ENCODE data around the gene YTHDF1.

YTHDF1 gene

DNA sequence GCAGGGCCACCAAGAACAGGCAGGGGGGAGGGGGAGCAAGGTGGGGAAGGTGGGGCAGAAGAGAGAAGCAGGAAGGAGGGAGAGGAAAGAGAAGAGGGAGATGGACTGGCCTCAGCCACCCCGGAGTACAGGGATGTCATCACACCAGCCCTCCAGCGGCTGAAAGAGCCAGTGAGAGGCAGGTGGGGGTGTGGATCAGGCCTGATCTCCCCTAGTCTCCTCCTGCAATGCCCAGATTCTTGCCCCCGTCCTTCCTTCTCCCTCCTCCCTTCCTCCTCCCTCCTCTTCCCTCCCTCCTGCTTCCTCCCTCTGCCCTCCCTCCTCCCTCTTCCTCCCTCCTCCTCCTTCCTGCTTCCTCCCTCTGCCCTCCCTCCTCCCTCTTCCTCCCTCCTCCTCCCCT is 61.5 kb downstream of the YTHDF1 start:
- Histone ChIP-seq H3K4me1 (ENCODE audit: insufficient read depth, low read length) (no peaks in the 10 kb centered on the region), H3K9ac (ENCODE audit: low read depth, low read length) (no peak overlapping the region), H3K36me3 (ENCODE audit: insufficient read depth, low read length) (no peaks in the 10 kb centered on the region), H3K9me3 (ENCODE audit: control insufficient read depth, insufficient read depth, low read length) (no peaks in the 10 kb centered on the region)

DNA sequence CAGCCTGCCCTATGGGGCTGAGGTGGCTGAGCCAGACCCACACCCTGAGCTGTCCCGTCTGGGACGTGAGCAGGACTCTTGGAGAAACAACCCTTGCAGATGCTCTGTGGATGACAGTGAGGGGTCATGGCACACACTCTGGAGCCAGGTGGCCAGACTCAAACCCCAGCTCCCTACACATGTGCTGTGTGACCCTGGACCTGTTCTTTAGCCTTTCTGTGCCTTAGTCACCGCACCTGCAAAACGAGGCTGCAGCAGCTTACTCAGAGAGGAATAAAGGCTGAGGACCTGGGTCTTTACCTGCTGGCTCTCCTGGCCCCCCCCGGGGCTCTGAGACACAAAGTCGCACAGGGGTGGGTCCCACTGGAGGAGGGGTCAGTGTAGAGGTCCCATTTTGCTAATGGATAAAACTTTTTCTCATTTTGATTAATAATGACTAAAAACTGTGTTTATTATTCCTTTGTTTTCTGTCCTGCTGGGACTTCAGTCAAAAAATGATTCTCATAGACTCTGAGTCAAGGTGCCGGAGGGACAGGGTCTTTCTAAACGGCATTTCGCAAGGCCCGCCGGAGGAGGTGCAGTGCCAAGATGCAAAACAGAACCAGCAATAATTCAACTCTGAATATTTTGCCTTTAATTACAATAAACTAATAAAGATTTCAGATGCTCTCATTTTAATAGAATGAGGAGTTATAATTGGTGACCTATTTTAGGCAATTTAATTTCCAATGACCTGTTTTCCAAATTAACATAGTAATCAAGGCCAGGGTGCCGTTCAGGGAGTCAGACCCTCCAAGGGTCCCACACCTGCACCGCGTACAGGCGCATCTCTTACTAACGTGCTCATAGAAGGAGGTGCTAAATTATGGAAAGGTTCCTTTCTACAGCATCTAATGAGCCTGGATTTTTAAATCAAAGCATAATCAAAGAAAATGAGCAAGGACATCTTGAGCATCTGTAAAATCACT is 62.4 kb downstream of the YTHDF1 start:
- H3K36me3 ChIP-seq (ENCODE audit: insufficient read depth, low read length), result no peaks in the 10 kb centered on the region
- no peaks in the 10 kb centered on the region for H3K4me1 ChIP-seq (ENCODE audit: insufficient read depth, low read length)
- no peaks in the 10 kb centered on the region for H3K9me3 ChIP-seq (ENCODE audit: control insufficient read depth, insufficient read depth, low read length)
- H3K9ac ChIP-seq (ENCODE audit: low read depth, low read length), result no peak overlapping the region

DNA sequence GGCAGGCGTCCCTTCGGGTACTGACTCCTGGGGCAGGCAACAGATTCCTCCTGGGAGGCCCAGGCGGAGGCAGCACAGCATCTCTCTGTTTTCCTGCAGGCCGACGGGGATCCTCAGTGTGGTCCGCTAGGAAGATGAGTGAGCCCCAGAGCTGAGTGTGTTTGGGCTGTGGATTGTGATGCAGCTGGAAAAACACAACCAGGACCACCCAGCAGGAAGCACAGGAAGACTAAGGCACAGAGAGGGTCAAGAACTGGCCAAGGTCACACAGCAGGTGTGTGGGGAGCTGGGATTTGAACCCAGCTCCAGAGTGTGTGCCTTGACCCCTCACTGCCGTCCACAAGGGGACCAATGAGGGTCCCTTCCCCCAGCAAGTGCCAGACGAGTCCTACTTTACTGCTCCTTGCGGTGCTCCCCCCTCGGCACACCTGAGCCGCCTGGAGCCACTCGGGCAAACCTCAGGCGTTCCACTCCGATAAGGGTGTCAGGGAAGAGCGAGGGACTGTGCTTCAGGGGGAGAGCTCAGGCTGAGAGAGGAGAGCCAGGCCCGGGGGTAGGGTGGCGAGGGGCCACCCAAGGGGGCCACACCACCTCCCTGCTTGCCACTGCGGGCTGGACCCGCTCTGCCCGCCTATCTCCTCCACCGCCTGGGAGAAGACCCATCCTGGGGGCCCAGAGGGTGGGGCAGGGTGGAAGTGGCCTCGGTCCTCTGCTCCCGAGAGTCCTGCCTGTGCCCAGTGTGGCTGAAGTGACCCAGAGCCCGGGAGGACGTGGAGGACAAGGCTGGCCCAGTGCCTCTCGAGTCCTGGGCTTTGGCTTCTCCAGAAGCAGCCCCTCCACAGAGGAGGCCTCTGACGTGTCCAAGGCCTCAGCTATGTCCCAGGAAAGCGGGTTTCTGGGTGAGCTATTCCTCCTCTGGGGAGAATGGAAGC is 63.3 kb downstream of the YTHDF1 start:
- no peaks in the 10 kb centered on the region for H3K4me1 ChIP-seq (ENCODE audit: insufficient read depth, low read length)
- H3K9ac ChIP-seq (ENCODE audit: low read depth, low read length), result no peak overlapping the region
- H3K36me3 ChIP-seq (ENCODE audit: insufficient read depth, low read length), result no peaks in the 10 kb centered on the region

DNA sequence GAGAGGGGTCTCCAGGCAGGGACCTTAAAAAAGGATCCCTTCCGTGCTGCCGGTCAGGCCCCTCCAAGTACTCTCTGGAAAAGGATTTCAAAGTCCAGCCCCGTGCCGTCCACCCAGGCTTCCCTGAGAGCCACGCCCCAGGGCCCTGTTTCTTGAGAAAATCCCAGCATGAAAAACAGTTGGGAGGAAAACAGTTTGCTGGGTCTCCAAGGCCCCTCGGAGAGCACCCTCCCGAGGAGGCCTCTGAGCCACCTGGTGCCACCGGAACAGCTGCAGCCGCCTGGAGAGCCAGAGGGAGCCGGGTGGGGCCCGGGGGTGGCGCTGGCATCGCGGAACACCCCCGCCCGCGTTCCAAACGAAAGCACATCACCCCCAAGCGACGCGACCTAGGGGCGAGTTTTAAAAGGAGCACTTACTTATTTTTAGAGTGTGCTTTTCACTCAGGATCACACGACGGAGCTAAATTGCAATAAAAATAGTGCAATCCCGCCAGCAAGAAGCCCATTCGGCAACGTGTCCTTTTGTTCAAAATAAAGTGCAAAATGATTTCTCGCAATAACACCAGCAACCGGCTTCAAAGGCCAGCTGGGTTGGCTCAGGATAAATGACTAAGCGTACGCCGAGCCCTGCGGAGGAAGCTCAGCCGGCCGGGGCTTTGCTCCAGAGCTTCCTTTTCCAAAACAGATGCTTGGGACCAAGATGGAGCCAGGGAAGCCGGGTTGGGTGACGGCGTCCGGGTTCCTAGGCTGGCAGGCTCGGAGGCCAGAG is 64.2 kb downstream of the YTHDF1 start:
- Histone ChIP-seq H3K9ac (ENCODE audit: low read depth, low read length) (no peak overlapping the region), H3K4me1 (ENCODE audit: insufficient read depth, low read length) (no peaks in the 10 kb centered on the region), H3K36me3 (ENCODE audit: insufficient read depth, low read length) (no peaks in the 10 kb centered on the region), H3K9me3 (ENCODE audit: control insufficient read depth, insufficient read depth, low read length) (no peaks in the 10 kb centered on the region)

More for the DNA sequence above, 63.3 kb downstream of the YTHDF1 start:
- H3K9me3 ChIP-seq (ENCODE audit: control insufficient read depth, insufficient read depth, low read length), result no peaks in the 10 kb centered on the region

DNA sequence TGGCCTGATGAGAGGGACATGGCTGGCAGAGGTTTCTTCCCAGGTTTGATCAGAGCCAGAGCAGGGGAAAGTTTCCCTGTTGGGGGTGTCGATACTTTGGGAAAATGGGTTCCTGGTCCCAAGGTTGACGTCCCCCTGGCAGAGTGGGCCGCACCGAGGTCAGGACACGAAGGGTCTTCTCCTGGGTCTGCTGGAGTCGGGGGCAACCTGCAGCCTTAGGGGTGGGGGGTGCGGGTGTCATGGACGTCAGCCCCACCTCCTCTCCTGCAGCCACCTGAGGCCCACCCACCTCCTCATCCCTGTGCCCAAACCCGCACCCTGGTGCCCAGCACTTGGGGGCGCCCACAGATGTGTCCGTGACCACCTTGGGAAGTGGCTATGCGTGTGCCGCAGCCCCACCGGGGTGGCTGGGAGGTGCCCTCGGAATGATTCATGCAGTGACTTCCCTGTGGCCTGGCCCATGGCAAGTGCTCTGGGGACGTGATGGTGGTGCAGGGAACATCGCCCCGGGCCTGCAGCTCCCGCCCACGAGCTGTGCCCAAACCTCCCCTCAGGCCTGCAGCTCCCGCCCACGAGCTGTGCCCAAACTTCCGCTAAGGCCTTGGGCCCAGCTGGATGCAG is 64.9 kb downstream of the YTHDF1 start:
- Histone ChIP-seq H3K9me3 (ENCODE audit: control insufficient read depth, insufficient read depth, low read length) (no peaks in the 10 kb centered on the region), H3K4me1 (ENCODE audit: insufficient read depth, low read length) (no peaks in the 10 kb centered on the region), H3K36me3 (ENCODE audit: insufficient read depth, low read length) (no peaks in the 10 kb centered on the region), H3K9ac (ENCODE audit: low read depth, low read length) (no peak overlapping the region)

DNA sequence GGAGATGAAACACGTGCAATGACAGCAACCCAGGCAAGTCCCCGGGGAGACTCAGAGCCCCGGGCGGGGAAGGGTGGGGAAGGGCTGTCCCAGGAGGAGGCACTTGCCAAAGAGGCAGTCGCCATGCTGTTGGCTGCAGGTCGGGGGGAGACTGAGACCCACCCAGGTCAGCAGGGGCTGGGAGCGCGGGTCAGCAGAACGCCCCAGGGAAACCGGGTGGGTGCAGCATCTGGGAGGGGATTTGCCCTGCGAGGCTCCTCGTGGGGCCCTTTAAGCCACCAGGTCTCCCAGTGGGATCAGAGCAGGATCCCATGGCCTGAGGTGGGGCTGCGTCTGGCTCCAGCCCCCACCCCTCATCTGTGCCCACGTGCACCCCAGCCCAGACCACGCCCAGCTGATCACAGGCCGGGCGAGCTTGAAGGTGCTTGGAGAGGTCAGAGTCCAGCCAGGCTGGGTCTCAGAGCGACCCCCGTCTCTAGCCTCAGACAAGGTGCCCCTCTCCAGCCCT is 65.5 kb downstream of the YTHDF1 start:
- Histone ChIP-seq H3K36me3 (ENCODE audit: insufficient read depth, low read length) (no peaks in the 10 kb centered on the region), H3K4me1 (ENCODE audit: insufficient read depth, low read length) (no peaks in the 10 kb centered on the region), H3K9ac (ENCODE audit: low read depth, low read length) (no peak overlapping the region), H3K9me3 (ENCODE audit: control insufficient read depth, insufficient read depth, low read length) (no peaks in the 10 kb centered on the region)

DNA sequence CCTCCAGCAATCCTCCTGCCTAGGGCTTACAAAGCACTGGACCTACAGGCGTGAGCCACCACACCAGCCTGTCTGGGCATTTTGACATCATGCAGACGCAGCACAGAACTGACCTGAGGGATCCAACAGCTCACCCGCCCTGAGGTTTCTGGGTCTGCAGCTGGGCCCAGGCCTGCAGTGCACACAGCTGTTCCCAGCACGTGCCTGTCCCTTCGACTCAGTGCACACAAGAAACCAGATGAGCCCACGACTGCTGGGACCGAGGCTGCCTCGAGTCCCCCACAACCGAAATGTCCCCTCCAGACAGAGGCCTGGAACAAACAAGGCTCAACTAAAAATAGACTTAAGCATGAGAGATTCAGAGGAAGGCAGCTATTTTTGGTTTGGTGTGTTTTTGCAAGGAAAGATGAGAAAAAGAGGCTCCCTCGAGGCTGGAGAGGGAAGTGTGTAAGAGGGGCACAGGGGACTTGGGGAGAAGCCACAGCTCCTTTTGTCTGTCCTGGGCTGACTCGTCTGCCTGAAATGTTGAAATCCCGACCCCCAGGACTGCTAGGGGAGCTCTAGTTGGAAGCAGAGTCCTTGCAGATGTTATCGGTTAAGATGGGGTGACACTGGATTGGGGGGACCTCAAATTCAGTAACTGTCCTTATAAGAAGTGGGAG is 66.3 kb downstream of the YTHDF1 start:
- Histone ChIP-seq H3K9me3 (ENCODE audit: control insufficient read depth, insufficient read depth, low read length) (no peaks in the 10 kb centered on the region), H3K9ac (ENCODE audit: low read depth, low read length) (no peak overlapping the region), H3K4me1 (ENCODE audit: insufficient read depth, low read length) (no peaks in the 10 kb centered on the region), H3K36me3 (ENCODE audit: insufficient read depth, low read length) (no peaks in the 10 kb centered on the region)

DNA sequence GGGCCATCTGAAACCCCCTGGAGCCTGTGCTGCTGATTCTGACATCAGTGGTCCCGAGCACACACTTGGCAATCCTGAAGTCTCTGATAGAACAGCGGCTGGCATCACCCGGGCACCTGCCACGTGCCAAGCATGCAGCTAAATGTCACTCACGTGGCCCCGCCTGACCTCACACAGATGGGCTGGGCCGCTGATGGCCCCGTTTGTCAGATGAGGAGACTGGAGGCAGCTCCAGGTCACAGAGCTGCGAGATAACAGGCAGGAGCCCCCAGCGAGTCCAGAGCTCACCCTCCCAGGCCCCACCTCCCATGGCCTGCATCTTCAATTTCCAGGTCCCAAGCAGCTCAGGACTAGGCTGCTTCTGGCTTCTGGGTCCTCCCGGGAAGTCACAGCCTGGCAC is 67.2 kb downstream of the YTHDF1 start:
- H3K9ac ChIP-seq (ENCODE audit: low read depth, low read length), result no peak overlapping the region
- H3K9me3 ChIP-seq (ENCODE audit: control insufficient read depth, insufficient read depth, low read length), result peaks cover 2% of the 10 kb centered on the region; the same call in 1 of the 2 replicates
- no peaks in the 10 kb centered on the region for H3K36me3 ChIP-seq (ENCODE audit: insufficient read depth, low read length)
- no peaks in the 10 kb centered on the region for H3K4me1 ChIP-seq (ENCODE audit: insufficient read depth, low read length)

DNA sequence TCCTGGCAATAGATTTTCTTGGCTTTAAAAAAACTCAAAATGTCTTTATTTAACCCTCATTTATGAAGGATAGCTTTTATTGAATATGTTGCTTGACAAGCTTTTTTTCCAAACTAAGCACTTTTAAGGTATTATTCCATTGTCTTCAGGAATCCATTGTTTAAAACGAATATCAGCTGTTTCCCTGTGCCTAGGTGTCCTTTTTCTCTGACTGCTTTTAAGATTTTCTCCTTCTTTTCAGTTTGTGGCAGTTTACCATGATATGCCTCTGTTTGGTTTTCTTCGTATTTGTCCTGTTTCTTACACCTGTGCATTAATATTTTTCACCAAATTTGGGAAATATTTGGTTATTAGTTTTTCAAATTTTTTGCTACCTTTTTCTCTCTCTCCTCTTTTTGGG is 68.4 kb downstream of the YTHDF1 start:
- Histone ChIP-seq H3K4me1 (ENCODE audit: insufficient read depth, low read length) (no peaks in the 10 kb centered on the region), H3K36me3 (ENCODE audit: insufficient read depth, low read length) (no peaks in the 10 kb centered on the region), H3K9me3 (ENCODE audit: control insufficient read depth, insufficient read depth, low read length) (peaks cover 9% of the 10 kb centered on the region), H3K9ac (ENCODE audit: low read depth, low read length) (no peak overlapping the region)

All from ES-I3 (cell line).